A673 (cell line): Measurements from ENCODE around the gene PCBD1. TPM values are rescaled to one million over a fixed set of nuclear protein-coding genes. Genes with fewer than 3 reads are reported as not detected.

Experiments used
- BruUV-seq: library from RNA; stranded (reverse); fragments of 400-500 nt; replicated peaks from 2 replicates; lab custom pipeline; 2021; lab: Mats Ljungman, UMichigan
- CTCF ChIA-PET: fragments of 300-600 bp; sonication (Branson Sonifier 250); formaldehyde crosslinking; loops from one replicate; lab custom pipeline; 2022; ENCODE audit warnings: antibody characterized with exemption; lab: Charles Lee
- POLR2A ChIA-PET: fragments of 300-600 bp; sonication (Branson Sonifier 250); formaldehyde crosslinking; loops from one replicate; lab custom pipeline; 2022; ENCODE audit warnings: antibody characterized with exemption; ENCODE audit not compliant: low non-redundant PET; lab: Charles Lee
- DNase-seq: peaks from one replicate; pipeline ENCODE4 v3.0.0-alpha.2; 2015; ENCODE audit warnings: low spot score
- H3K27ac ChIP-seq: fragments of 200-600 bp; sonication (generic); 2 replicates; pipeline ENCODE4 v1.5.1; 2016; ENCODE audit warnings: mixed run types, low read depth, mild to moderate bottlenecking, mixed read lengths, antibody characterized with exemption, low read length; ENCODE audit not compliant: poor library complexity, severe bottlenecking
- H3K27me3 ChIP-seq: fragments of 200-600 bp; sonication (generic); replicated peaks from 2 replicates; pipeline ENCODE4 v1.6.1; 2017; ENCODE audit warnings: mixed run types, low read depth, mild to moderate bottlenecking, mixed read lengths, antibody characterized with exemption, low read length; ENCODE audit not compliant: insufficient read depth, poor library complexity
- H3K36me3 ChIP-seq: fragments of 200-600 bp; sonication (generic); 2 replicates; pipeline ENCODE4 v1.6.1; 2016; ENCODE audit warnings: mixed run types, mild to moderate bottlenecking, mixed read lengths, antibody characterized with exemption, low read length; ENCODE audit not compliant: insufficient read depth, poor library complexity, severe bottlenecking
- H3K4me1 ChIP-seq: fragments of 200-600 bp; sonication (generic); 2 replicates; pipeline ENCODE4 v1.6.1; 2017; ENCODE audit warnings: mixed run types, mild to moderate bottlenecking, mixed read lengths, antibody characterized with exemption, low read length; ENCODE audit not compliant: insufficient read depth, poor library complexity, severe bottlenecking
- H3K4me3 ChIP-seq: fragments of 200-600 bp; sonication (generic); 2 replicates; pipeline ENCODE4 v1.5.1; 2016; ENCODE audit warnings: low read depth, mixed run types, mild to moderate bottlenecking, mixed read lengths, low read length; ENCODE audit not compliant: poor library complexity, severe bottlenecking
- H3K9me3 ChIP-seq: fragments of 200-600 bp; sonication (generic); 2 replicates; pipeline ENCODE4 v1.6.1; 2016; ENCODE audit warnings: mixed run types, low read depth, mild to moderate bottlenecking, mixed read lengths, antibody characterized with exemption, low read length; ENCODE audit not compliant: poor library complexity, severe bottlenecking
- CTCF ChIP-seq: fragments of 300-800, 200-600 bp; sonication (generic); conservative IDR thresholded peaks from 2 replicates; pipeline ENCODE4 v1.5.1; 2017; ENCODE audit warnings: low read depth, mild to moderate bottlenecking, antibody characterized with exemption, low read length, moderate library complexity, mixed read lengths
- EZH2 ChIP-seq: fragments of 200-600 bp; sonication (generic); IDR thresholded peaks from 2 replicates; pipeline ENCODE4 v1.6.1; 2017; ENCODE audit warnings: borderline replicate concordance, low read depth, mild to moderate bottlenecking, mixed read lengths, antibody characterized with exemption, low read length; ENCODE audit not compliant: poor library complexity, severe bottlenecking
- intact Hi-C: fragments of 100-400 bp; cut with micrococcal nuclease; formaldehyde crosslinking; loops from one replicate; pipeline ENCODE4 v1.10.0; 2022; ENCODE audit not compliant: unreplicated experiment
- total RNA-seq: library from RNA; stranded (reverse); gene quantifications from 2 replicates; pipeline ENCODE4 v1.2.3, GENCODE V29; 2021

The PCBD1 gene
- total RNA-seq, 1 experiment from 2014 or later: 41.2 TPM

- Histone ChIP-seq H3K27me3 (no peaks in the 10 kb centered on the region), H3K9me3 (no peaks in the 10 kb centered on the region), H3K4me1 (no peaks in the 10 kb centered on the region), H3K27ac (no peak overlapping the region), H3K36me3 (no peaks in the 10 kb centered on the region), H3K4me3 (no peak overlapping the region)
- TF ChIP-seq EZH2 (no peak), CTCF (no peak)
- BruUV-seq: no TSS peak
- ChIA-PET CTCF (no interaction called here), POLR2A (no interaction called here)
- intact Hi-C loops: no loop called here
- DNase-seq: no peak
Measured at GRCh38 chr10:70917226-70917625, 28.9 kb upstream of the PCBD1 start.

GRCh38 chr10:70916241-70916640, 27.9 kb upstream of the PCBD1 start:
- CTCF ChIA-PET: no interaction called here
- Histone ChIP-seq H3K4me1 (no peaks in the 10 kb centered on the region), H3K27ac (no peak overlapping the region), H3K9me3 (no peaks in the 10 kb centered on the region), H3K36me3 (no peaks in the 10 kb centered on the region), H3K4me3 (no peak overlapping the region), H3K27me3 (no peaks in the 10 kb centered on the region)
- POLR2A ChIA-PET: no interaction called here
- BruUV-seq: no TSS peak
- intact Hi-C loops: no loop called here
- no peak for TF ChIP-seq EZH2
- no peak for TF ChIP-seq CTCF
- DNase-seq: no peak

- Histone ChIP-seq H3K27me3 (no peaks in the 10 kb centered on the region), H3K4me3 (no peak overlapping the region), H3K4me1 (no peaks in the 10 kb centered on the region), H3K36me3 (no peaks in the 10 kb centered on the region), H3K9me3 (no peaks in the 10 kb centered on the region), H3K27ac (no peak overlapping the region)
- ChIA-PET POLR2A (no interaction called here), CTCF (no interaction called here)
- no TSS peak for BruUV-seq
- DNase-seq: no peak
- TF ChIP-seq EZH2 (no peak), CTCF (no peak)
- intact Hi-C loops: no loop called here
Measured at GRCh38 chr10:70915806-70916205, 27.4 kb upstream of the PCBD1 start.
